Measurements from ENCODE around the gene ARHGAP25.

DNA sequence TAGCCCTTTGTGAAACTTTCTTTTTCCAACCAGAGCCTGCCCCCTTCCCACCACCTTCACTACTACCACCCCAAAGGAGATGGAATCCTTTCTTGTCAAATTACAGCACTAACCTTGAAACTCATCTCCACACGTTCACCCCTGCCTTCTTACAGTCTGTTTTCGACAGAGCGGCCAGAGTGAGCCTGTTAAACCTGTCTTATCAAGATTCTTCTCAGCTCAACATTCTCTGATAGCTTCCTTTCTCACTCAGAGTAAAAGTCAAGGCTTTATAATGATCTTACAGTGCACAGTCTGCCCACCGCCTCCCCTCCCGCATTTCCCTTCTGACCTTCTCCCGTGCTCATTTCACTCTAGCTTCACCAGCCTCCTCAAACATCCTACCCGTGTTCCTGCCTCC, 56.0 kb downstream of the ARHGAP25 start:
- TF ChIP-seq, protein P1, sequence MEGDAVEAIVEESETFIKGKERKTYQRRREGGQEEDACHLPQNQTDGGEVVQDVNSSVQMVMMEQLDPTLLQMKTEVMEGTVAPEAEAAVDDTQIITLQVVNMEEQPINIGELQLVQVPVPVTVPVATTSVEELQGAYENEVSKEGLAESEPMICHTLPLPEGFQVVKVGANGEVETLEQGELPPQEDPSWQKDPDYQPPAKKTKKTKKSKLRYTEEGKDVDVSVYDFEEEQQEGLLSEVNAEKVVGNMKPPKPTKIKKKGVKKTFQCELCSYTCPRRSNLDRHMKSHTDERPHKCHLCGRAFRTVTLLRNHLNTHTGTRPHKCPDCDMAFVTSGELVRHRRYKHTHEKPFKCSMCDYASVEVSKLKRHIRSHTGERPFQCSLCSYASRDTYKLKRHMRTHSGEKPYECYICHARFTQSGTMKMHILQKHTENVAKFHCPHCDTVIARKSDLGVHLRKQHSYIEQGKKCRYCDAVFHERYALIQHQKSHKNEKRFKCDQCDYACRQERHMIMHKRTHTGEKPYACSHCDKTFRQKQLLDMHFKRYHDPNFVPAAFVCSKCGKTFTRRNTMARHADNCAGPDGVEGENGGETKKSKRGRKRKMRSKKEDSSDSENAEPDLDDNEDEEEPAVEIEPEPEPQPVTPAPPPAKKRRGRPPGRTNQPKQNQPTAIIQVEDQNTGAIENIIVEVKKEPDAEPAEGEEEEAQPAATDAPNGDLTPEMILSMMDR (IDR thresholded peaks at IDR 0.05): no peak
- no peak for TF ChIP-seq POLR2A (IDR thresholded peaks at IDR 0.05)
